Astrocyte (in vitro differentiated cells and primary cell): Measurements from ENCODE around the gene MYT1.

Experiments used
- EZH2 ChIP-seq: IDR thresholded peaks from 2 replicates; pipeline ENCODE4 v1.6.1; 2012; ENCODE audit warnings: mild to moderate bottlenecking, low read length, inconsistent platforms; ENCODE audit not compliant: insufficient read depth
- TF ChIP-seq, protein P1 (sequence below): IDR thresholded peaks from 2 replicates; pipeline ENCODE4 v1.5.1; 2011; ENCODE audit warnings: low read depth, mild to moderate bottlenecking, inconsistent platforms, low read length, moderate library complexity; ENCODE audit not compliant: insufficient read depth

DNA sequence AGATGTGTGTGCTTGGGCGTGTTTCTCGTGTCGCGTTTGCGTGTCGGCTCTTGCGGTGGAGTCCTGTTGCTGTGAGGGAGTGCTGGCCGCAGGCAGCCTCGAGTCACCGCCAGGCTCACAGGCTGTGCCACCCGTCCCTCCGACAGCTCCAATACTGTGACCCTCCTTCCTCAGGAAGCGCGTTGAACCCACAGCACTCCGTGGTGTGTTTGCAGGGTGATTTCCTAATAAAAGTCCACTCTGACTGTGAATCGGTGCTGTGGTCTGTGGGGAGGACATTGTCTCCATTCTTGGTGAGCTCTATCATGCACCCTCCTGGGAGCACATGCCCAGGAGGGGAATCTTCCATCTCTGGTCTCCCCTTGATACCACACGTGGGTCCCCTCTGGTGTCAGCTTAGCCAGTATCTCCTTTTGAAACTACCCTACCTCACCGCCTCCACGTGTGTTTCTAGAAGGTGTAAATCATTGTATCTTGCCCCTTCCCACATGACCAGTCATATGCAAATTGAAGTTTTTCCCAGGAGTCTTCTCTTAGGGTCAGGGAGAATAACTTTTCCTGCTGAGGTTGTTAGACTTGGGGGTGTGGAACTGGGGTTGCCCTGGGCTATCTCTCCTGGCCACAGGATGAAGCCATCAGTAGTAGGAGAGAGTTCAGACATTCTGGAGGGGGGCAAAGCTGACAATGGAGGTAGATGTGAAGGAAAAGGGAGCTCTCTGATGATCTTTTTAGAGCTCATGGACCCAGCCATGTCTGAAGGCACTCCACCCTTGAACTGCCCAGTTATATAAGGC lies 77.9 kb downstream of the MYT1 start:
- TF ChIP-seq, protein P1, sequence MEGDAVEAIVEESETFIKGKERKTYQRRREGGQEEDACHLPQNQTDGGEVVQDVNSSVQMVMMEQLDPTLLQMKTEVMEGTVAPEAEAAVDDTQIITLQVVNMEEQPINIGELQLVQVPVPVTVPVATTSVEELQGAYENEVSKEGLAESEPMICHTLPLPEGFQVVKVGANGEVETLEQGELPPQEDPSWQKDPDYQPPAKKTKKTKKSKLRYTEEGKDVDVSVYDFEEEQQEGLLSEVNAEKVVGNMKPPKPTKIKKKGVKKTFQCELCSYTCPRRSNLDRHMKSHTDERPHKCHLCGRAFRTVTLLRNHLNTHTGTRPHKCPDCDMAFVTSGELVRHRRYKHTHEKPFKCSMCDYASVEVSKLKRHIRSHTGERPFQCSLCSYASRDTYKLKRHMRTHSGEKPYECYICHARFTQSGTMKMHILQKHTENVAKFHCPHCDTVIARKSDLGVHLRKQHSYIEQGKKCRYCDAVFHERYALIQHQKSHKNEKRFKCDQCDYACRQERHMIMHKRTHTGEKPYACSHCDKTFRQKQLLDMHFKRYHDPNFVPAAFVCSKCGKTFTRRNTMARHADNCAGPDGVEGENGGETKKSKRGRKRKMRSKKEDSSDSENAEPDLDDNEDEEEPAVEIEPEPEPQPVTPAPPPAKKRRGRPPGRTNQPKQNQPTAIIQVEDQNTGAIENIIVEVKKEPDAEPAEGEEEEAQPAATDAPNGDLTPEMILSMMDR, result no peak
- TF ChIP-seq EZH2, result no peak
